Activated T-helper 2 cell treated with anti-CD3 and anti-CD28 coated beads, Interferon-gamma antibody, Interleukin-2, Interleukin-4, amounts not matched to agents 10 μg/mL and 5 μg/mL and 100 μg/mL, durations not matched to agents 14 hours and 24 hours and 36 hours (primary cell): ENCODE measurements around the gene ADAMTS18. TPM values are rescaled to one million over a fixed set of nuclear protein-coding genes. Genes with fewer than 3 reads are reported as not detected.

Experiments
- DNase-seq: peaks from one replicate; pipeline ENCODE4 v3.0.0; 2021; ENCODE audit warnings: low spot score
- H3K27ac Mint-ChIP-seq: one replicate; pipeline ENCODE4 v1.8.0; 2021; ENCODE audit warnings: mixed read lengths
- H3K27me3 Mint-ChIP-seq: one replicate; pipeline ENCODE4 v1.8.0; 2021; ENCODE audit warnings: low read depth, mixed read lengths
- H3K36me3 Mint-ChIP-seq: one replicate; pipeline ENCODE4 v1.8.0; 2021; ENCODE audit warnings: low read depth, mixed read lengths
- H3K4me1 Mint-ChIP-seq: one replicate; pipeline ENCODE4 v1.8.0; 2021; ENCODE audit warnings: low read depth, mixed read lengths
- H3K4me3 Mint-ChIP-seq: one replicate; pipeline ENCODE4 v1.8.0; 2021; ENCODE audit warnings: low read depth, mild to moderate bottlenecking, moderate library complexity, mixed read lengths
- H3K9me3 Mint-ChIP-seq: one replicate; pipeline ENCODE4 v1.8.0; 2021; ENCODE audit warnings: mixed read lengths
- intact Hi-C: fragments of 100-400 bp; cut with micrococcal nuclease; formaldehyde crosslinking; loops from one replicate; pipeline ENCODE4 v1.15.1; 2023
- total RNA-seq: library from RNA; stranded (reverse); gene quantifications from 2 replicates; pipeline ENCODE4 v1.2.3, GENCODE V29; 2022

ADAMTS18 gene
- total RNA-seq, 1 donor from 2014 or later, result not detected

DNA sequence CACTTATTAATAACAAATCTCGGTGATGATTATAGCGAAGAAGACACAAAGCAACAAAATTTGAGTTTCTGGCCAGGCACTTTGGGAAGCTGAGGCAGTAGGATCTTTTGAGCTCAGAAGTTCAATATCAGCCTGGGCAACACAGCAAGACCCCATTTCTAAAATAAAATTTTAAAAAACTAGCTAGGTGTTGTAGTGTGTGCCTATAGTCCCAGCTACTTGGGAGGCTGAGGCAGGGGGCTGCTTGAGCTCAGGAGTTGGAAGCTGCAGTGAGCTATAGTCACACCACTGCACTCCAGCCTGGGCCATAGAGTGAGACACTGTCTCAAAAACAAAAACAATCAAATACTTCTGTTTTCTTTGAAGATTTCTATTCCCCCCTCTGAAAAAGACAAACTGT lies 130.7 kb downstream of the ADAMTS18 start:
- intact Hi-C loops, result loop anchor here (10.0 kb wide), 1 partner anchor 369 kb away; no protein-coding TSS in a partner anchor
- H3K27me3 Mint-ChIP-seq, result no peaks in the 10 kb centered on the region
- H3K4me1 Mint-ChIP-seq, result peaks cover 10% of the 10 kb centered on the region
- no peaks in the 10 kb centered on the region for H3K9me3 Mint-ChIP-seq
- H3K36me3 Mint-ChIP-seq, result no peaks in the 10 kb centered on the region
- no peak overlapping the region for H3K4me3 Mint-ChIP-seq
- DNase-seq, result no peak
- H3K27ac Mint-ChIP-seq, result no peak overlapping the region

DNA sequence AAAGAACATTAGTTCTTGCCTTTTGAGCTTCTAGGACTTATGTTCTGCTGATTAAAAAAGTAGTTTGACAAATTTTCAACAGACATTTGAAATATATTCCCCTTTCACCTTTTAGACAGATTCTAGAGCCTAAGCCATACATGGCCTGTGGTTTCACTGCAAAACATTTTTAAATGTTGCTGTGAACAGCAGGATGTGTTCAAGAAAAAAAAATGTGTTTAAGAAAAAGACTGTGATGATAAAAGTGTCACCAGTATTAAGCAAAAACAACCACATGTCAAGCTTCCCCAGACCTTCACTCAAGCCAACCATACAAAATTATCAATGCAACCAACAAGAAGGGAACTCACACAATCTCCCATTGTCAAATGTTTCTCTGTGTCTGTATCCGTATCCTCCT lies 132.2 kb downstream of the ADAMTS18 start:
- intact Hi-C loops, result loop anchor here (10.0 kb wide), 1 partner anchor 368 kb away; no protein-coding TSS in a partner anchor
- Mint-ChIP-seq H3K27ac (no peak overlapping the region), H3K36me3 (no peaks in the 10 kb centered on the region), H3K4me3 (no peak overlapping the region), H3K9me3 (no peaks in the 10 kb centered on the region), H3K4me1 (peaks cover 3% of the 10 kb centered on the region), H3K27me3 (no peaks in the 10 kb centered on the region)
- no peak for DNase-seq

DNA sequence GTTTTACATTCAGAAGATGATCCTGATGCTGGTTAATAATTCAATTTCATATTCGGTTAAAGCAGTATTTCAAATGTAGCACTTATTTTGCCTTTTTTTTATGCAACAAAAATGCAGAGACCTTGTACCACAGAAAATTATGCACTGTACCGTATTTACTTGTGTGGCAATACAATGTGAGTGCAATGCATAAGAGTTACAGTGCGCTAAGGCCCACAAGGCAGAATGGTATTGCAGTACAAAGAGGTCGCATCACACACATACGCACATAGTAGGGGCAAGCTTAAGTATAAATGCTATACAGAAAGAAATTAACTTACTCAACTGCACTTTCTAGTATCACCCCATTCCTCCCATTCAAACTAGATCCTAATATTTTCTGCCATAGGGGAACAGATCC lies 132.6 kb downstream of the ADAMTS18 start:
- intact Hi-C loops, result loop anchor here (10.0 kb wide), 1 partner anchor 367 kb away; no protein-coding TSS in a partner anchor
- no peaks in the 10 kb centered on the region for H3K27me3 Mint-ChIP-seq

DNA sequence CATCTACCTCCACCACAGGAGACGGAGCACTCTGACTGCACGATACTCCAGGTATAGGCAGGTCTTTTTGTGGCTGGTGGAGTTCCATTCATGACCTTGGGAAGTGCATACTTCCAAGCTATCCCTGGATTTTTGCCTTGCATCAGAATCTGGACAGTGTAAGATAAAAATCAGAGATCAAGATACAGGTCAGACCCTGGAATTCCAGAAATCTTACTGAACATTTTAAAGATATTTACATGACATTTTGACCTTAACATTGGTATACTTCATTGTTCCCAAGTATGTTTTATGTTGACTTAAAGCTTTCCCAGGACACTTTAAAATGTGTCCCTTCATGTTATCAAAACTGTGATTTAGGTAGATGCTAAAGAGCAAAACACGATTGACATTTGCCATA lies 134.6 kb downstream of the ADAMTS18 start:
- no peak for DNase-seq
- no peaks in the 10 kb centered on the region for H3K4me1 Mint-ChIP-seq
- no peak overlapping the region for H3K27ac Mint-ChIP-seq
- H3K36me3 Mint-ChIP-seq, result no peaks in the 10 kb centered on the region
- H3K27me3 Mint-ChIP-seq, result no peaks in the 10 kb centered on the region
- H3K4me3 Mint-ChIP-seq, result no peak overlapping the region
- intact Hi-C loops, result loop anchor here (10.0 kb wide), 1 partner anchor 365 kb away; no protein-coding TSS in a partner anchor
- H3K9me3 Mint-ChIP-seq, result no peaks in the 10 kb centered on the region

More for the DNA sequence above, 132.6 kb downstream of the ADAMTS18 start:
- no peak overlapping the region for H3K4me3 Mint-ChIP-seq
- H3K9me3 Mint-ChIP-seq, result no peaks in the 10 kb centered on the region
- H3K36me3 Mint-ChIP-seq, result no peaks in the 10 kb centered on the region
- no peak for DNase-seq
- no peak overlapping the region for H3K27ac Mint-ChIP-seq
- H3K4me1 Mint-ChIP-seq, result no peaks in the 10 kb centered on the region

DNA sequence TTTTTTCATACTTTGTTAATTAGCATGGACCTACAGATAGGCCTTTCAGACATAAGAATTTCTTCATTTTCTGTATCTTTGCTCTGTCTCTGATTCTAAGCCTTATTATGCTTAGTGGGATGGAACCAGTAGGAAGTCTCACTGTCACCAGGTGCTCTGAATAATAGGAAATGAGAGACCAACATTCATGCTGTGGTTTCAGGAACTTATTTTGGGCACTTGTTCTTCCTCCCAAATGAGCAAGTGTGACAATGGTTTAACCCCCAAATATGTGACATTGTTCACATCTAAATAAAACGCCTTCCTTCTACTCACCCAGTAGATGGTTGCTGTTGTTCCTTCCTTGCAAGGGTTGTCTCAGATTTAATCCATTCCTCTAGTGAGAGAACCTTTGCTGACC lies 135.4 kb downstream of the ADAMTS18 start:
- Mint-ChIP-seq H3K4me1 (no peaks in the 10 kb centered on the region), H3K27ac (no peak overlapping the region), H3K36me3 (no peaks in the 10 kb centered on the region), H3K4me3 (no peak overlapping the region), H3K9me3 (no peaks in the 10 kb centered on the region), H3K27me3 (no peaks in the 10 kb centered on the region)
- no peak for DNase-seq
- intact Hi-C loops, result no loop called here

DNA sequence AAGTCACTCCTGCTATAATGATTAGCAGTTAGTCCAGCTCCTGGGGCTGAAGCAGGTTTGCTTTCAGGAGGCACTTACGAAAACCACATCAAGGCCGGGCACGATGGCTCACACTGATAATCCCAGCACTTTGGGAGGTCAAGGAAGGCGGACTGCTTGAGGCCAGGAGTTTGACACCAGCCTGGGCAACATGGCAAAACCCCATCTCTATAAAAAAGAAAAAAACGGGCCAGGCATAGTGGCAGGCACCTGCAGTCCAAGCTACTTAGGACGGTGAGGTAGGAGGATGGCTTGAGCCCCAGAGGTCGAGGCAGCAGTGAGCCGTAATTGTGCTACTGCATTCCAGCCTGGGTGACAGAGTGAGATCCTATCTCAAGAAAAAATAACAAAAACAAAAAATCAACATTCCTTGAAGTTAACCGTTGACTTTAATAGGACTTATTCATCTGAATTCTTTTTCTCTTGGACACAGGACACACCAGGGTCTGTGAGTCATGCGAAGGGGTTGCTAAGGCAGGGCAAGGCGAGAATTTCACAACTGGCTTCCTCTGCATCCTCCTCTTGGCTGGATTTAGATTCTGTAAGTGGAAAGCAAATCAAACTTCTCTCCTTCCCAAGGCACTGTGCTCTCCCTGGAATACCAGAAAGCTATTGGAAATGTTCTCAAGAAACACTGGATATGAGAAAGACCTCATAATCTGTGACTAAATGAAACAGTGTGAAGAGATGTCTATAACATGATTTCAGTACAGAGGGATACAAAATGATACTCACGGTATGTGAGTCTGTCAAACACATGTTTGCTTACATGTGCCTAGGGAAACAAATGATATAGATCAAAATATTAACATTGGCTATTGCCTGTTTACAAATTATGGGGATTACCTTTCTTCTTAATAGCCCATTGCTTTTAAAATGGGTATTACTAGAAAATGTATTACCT lies 136.1 kb downstream of the ADAMTS18 start:
- H3K9me3 Mint-ChIP-seq, result no peaks in the 10 kb centered on the region
- no peaks in the 10 kb centered on the region for H3K4me1 Mint-ChIP-seq
- no peak overlapping the region for H3K4me3 Mint-ChIP-seq
- no peak for DNase-seq
- H3K27me3 Mint-ChIP-seq, result no peaks in the 10 kb centered on the region
- intact Hi-C loops, result no loop called here
- no peaks in the 10 kb centered on the region for H3K36me3 Mint-ChIP-seq
- H3K27ac Mint-ChIP-seq, result no peak overlapping the region

DNA sequence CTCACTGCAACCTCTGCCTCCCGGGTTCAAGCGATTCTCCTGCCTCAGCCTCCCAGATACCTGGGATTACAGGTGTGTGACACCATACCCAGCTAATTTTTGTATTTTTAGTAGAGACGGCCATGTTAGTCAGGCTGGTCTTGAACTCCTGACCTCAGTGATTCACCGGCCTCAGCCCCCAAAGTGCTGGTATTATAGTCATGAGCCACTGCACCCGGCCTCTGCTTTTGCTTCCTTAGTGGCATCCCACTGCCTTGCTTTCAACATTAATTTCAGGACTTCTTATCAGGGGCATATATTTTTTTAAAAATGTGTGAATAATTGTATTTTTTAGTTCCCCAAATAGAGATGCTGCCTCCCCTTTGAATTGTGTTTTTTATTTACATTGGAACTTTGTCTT lies 136.8 kb downstream of the ADAMTS18 start:
- intact Hi-C loops, result no loop called here
- H3K27ac Mint-ChIP-seq, result no peak overlapping the region
- H3K36me3 Mint-ChIP-seq, result no peaks in the 10 kb centered on the region
- H3K9me3 Mint-ChIP-seq, result no peaks in the 10 kb centered on the region
- no peaks in the 10 kb centered on the region for H3K4me1 Mint-ChIP-seq
- no peak for DNase-seq
- H3K27me3 Mint-ChIP-seq, result no peaks in the 10 kb centered on the region
- H3K4me3 Mint-ChIP-seq, result no peak overlapping the region

DNA sequence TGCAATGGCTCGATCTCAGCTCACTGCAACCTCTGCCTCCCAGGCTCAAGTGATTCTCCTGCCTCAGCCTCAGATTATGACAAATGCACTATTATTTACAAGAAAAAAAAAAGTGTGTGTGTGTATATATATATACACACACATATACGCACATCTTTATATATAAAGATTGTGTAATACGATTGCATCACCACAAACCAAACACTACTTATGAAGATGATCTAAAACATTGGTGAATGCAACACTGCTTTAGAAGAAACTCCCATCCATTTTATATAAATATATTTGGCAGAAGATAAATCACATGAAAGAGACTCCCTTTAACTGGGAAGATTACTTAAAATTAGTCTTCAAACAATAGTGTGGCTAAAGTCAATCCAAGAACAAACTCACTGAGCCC lies 138.9 kb downstream of the ADAMTS18 start:
- H3K36me3 Mint-ChIP-seq, result no peaks in the 10 kb centered on the region
- no peak overlapping the region for H3K27ac Mint-ChIP-seq
- intact Hi-C loops, result no loop called here

DNA sequence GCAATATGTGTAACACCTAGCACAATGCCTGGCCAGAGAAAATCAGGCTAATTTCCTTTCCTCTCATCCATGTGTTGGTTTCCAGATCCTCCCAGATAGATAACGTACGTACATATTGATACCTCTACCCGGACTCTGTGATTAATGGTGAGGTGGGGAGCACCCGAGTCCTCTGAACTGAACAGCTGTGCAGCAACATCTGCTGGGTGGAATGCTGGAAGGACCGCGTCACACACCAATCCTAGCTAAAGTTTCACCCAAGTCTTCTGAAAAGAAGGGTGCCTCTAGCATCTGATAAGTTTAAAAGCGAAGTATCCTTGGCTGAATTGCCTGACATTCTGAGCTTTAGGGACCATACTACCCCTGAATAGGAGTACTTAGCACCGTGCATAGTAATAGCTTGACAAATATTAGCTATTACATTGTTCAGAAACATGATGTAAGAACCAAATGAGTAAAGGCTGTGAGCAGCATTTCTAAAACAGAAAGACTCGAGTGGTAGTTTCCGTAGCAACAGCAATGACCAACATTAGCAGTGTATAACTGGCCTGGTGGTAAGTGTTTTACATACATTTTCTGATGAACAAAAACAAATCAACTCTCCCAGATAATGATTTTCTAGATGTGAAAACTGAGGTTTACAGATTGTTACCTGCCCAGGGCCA lies 144.3 kb downstream of the ADAMTS18 start:
- H3K9me3 Mint-ChIP-seq, result no peaks in the 10 kb centered on the region
- intact Hi-C loops, result no loop called here
- H3K4me1 Mint-ChIP-seq, result no peaks in the 10 kb centered on the region
- no peak overlapping the region for H3K27ac Mint-ChIP-seq
- H3K36me3 Mint-ChIP-seq, result no peaks in the 10 kb centered on the region
- DNase-seq, result no peak
- H3K4me3 Mint-ChIP-seq, result no peak overlapping the region
- H3K27me3 Mint-ChIP-seq, result no peaks in the 10 kb centered on the region

More for the DNA sequence above, 138.9 kb downstream of the ADAMTS18 start:
- Mint-ChIP-seq H3K27me3 (no peaks in the 10 kb centered on the region), H3K9me3 (no peaks in the 10 kb centered on the region), H3K4me1 (no peaks in the 10 kb centered on the region), H3K4me3 (no peak overlapping the region)
- DNase-seq, result no peak

DNA sequence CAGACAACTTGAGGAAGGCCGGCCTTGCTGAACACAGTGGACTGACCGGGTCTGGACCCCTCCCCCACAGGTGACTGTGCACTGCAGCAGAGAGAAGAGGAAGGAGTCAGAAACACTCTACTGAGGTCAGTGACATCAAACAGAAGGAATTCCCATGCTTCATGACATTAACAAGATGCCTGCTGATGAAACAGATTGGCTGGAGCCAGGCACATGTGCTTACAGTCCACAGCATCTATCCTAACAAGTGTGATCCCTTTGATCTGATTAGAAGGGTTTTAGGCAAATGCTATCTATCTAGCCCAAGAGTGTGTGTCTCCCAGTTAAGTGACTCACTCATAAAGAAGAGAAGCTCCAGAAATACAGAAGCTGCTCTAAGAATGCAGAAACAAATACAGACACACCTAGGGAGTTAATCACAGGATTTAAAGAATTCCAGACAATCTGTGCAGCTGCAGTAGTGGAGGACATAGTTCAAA lies 145.5 kb downstream of the ADAMTS18 start:
- Mint-ChIP-seq H3K9me3 (no peaks in the 10 kb centered on the region), H3K27me3 (no peaks in the 10 kb centered on the region), H3K4me3 (no peak overlapping the region), H3K36me3 (no peaks in the 10 kb centered on the region), H3K27ac (no peak overlapping the region), H3K4me1 (no peaks in the 10 kb centered on the region)
- DNase-seq, result no peak
- intact Hi-C loops, result no loop called here

DNA sequence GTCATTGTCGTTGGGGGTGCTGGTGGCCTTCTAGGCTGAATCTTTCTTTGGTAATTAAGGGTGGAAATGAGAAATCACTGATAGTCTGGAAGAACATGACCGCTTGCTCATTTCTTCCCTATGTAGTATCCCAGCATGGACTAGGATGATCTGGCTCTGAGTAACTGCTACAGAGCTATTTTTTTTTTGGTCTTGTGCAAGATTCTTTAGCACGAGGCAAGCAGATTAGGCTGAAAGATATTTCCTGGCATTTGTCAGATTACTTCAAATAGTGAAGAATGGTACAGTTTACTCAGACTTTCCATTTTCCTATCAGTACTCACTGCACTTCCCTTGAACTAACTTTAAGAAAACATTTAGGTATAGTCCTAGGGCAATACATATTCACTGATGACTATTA lies 146.6 kb downstream of the ADAMTS18 start:
- H3K9me3 Mint-ChIP-seq, result no peaks in the 10 kb centered on the region
- H3K4me3 Mint-ChIP-seq, result no peak overlapping the region
- H3K27ac Mint-ChIP-seq, result no peak overlapping the region
- H3K27me3 Mint-ChIP-seq, result no peaks in the 10 kb centered on the region
- DNase-seq, result no peak
- H3K4me1 Mint-ChIP-seq, result no peaks in the 10 kb centered on the region
- H3K36me3 Mint-ChIP-seq, result no peaks in the 10 kb centered on the region
- intact Hi-C loops, result no loop called here

DNA sequence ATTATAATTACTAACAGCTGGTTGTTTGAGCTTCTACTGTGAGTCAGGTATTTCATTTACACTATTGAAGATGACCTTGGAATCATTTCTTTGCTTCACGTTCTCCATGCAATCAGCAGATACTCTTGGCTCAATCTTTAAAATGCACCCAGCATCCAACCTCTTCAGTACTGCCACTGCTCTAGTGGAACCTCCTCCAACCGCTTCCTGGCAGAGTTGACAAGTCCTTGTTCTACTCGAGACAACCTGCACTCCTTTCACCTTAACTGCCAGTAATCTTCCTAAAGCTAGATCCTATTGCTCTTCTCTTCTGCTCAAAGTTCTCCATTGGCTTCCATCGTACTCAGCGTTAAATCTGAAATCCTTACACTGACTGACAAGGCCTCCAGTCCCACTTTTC lies 149.2 kb downstream of the ADAMTS18 start:
- H3K27ac Mint-ChIP-seq, result no peak overlapping the region
- H3K9me3 Mint-ChIP-seq, result no peaks in the 10 kb centered on the region
- intact Hi-C loops, result no loop called here
- no peaks in the 10 kb centered on the region for H3K27me3 Mint-ChIP-seq
- no peak for DNase-seq
- no peak overlapping the region for H3K4me3 Mint-ChIP-seq
- no peaks in the 10 kb centered on the region for H3K4me1 Mint-ChIP-seq
- H3K36me3 Mint-ChIP-seq, result no peaks in the 10 kb centered on the region

DNA sequence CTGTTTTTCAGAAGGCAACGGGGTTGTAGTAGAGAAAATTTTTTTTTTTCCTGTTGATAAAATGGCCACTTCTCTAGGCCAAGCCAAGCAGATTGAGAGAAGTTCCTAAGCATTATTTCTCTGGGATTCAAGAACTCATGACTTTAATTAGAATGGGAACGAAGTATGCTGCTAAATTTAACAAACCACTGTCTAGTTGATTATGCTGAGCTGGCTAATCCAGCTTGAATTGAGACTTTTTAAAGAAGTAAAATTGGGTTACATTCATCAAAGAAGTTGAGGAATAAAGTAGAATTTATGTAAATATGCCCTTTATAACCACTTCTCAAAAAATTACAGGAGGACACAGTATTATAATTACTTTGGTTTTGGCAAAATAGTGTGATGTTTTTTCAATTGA lies 152.5 kb downstream of the ADAMTS18 start:
- Mint-ChIP-seq H3K27me3 (no peaks in the 10 kb centered on the region), H3K36me3 (no peaks in the 10 kb centered on the region), H3K27ac (no peak overlapping the region), H3K4me1 (no peaks in the 10 kb centered on the region), H3K4me3 (no peak overlapping the region), H3K9me3 (no peaks in the 10 kb centered on the region)
- intact Hi-C loops, result no loop called here
- DNase-seq, result no peak
